Glutamatergic neuron (in vitro differentiated cells): ENCODE results near the gene GRIK4. TPM values are rescaled to one million over a fixed set of nuclear protein-coding genes. Genes with fewer than 3 reads are reported as not detected.

Experiments used
- DNase-seq: peaks from one replicate; pipeline ENCODE4 v3.0.0; 2022
- H3K27ac Mint-ChIP-seq: one replicate; pipeline ENCODE4 v1.8.0; 2020; ENCODE audit warnings: mild to moderate bottlenecking, mixed read lengths, inconsistent platforms; ENCODE audit not compliant: unreplicated experiment
- H3K27me3 Mint-ChIP-seq: one replicate; pipeline ENCODE4 v1.8.0; 2020; ENCODE audit warnings: mild to moderate bottlenecking, moderate library complexity, mixed read lengths, inconsistent platforms; ENCODE audit not compliant: unreplicated experiment
- H3K36me3 Mint-ChIP-seq: one replicate; pipeline ENCODE4 v1.8.0; 2020; ENCODE audit warnings: mild to moderate bottlenecking, mixed read lengths, inconsistent platforms; ENCODE audit not compliant: unreplicated experiment
- H3K4me1 Mint-ChIP-seq: one replicate; pipeline ENCODE4 v1.8.0; 2020; ENCODE audit warnings: mild to moderate bottlenecking, low read depth, mixed read lengths, inconsistent platforms; ENCODE audit not compliant: unreplicated experiment
- H3K4me3 Mint-ChIP-seq: one replicate; pipeline ENCODE4 v1.8.0; 2020; ENCODE audit warnings: mild to moderate bottlenecking, mixed read lengths, inconsistent platforms; ENCODE audit not compliant: unreplicated experiment
- H3K9me3 Mint-ChIP-seq: one replicate; pipeline ENCODE4 v1.8.0; 2020; ENCODE audit warnings: mild to moderate bottlenecking, moderate library complexity, mixed read lengths, inconsistent platforms; ENCODE audit not compliant: unreplicated experiment
- total RNA-seq: library from RNA; stranded (reverse); fragmentation: NEBNext Ultra II Directional; extraction: Animal tissue kit (Norgen Biotek cat#: 25700); gene quantifications from one replicate; pipeline ENCODE4 v1.2.1, GENCODE V29; 2021; ENCODE audit not compliant: unreplicated experiment
- TF ChIP-seq, protein P1 (sequence below): fragments of 200-600 bp; sonication (generic); IDR thresholded peaks from one replicate; pipeline ENCODE4 v1.5.0; 2021; ENCODE audit not compliant: partially characterized antibody, unreplicated experiment

GRIK4 gene
- total RNA-seq, 1 donor from 2014 or later: 3.6 TPM

DNA sequence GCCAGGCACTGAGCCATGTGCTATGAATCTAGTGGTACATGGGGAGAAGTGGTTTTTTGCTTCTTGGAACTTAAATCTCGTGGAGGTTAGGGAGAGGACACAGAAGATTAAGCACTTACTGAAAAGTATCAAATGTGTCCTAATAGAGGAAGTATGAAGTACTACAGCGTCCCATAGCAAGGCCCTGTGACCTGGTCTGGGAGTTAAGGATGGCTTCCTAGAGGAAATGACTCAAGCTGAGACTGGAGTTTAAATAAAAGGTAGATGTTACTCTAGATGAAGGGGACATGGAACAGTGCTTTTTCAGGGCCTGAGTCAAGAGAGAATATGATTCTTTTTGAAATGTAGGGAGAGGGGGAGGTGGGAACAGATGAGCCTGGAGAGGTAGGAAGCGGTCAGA is 202.9 kb downstream of the GRIK4 start:
- Mint-ChIP-seq H3K27me3 (peaks cover 2% of the 10 kb centered on the region), H3K27ac (no peak overlapping the region), H3K4me1 (no peaks in the 10 kb centered on the region), H3K9me3 (peaks cover 2% of the 10 kb centered on the region), H3K36me3 (no peaks in the 10 kb centered on the region), H3K4me3 (no peak overlapping the region)
- TF ChIP-seq, protein P1, sequence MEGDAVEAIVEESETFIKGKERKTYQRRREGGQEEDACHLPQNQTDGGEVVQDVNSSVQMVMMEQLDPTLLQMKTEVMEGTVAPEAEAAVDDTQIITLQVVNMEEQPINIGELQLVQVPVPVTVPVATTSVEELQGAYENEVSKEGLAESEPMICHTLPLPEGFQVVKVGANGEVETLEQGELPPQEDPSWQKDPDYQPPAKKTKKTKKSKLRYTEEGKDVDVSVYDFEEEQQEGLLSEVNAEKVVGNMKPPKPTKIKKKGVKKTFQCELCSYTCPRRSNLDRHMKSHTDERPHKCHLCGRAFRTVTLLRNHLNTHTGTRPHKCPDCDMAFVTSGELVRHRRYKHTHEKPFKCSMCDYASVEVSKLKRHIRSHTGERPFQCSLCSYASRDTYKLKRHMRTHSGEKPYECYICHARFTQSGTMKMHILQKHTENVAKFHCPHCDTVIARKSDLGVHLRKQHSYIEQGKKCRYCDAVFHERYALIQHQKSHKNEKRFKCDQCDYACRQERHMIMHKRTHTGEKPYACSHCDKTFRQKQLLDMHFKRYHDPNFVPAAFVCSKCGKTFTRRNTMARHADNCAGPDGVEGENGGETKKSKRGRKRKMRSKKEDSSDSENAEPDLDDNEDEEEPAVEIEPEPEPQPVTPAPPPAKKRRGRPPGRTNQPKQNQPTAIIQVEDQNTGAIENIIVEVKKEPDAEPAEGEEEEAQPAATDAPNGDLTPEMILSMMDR: no peak
- DNase-seq: no peak

DNA sequence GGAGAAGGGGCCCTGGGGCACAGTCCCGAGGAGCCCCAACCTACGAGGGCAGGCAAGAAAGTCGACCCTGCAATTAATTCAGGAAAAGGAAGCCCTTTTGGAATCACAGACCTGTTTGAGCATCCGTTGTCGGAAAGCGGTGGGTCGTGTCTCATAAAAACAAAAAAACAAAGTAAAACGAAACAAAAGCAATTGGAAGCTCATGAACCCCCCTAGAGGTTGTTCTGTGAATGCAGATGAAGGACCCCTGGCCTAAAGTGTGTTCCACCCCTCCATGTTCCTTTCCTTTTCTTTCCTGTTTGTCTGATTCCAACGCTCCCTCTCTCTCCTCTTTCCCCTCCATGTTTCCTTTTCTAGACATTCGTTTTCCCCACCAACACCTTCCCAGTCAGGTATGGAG is 203.7 kb downstream of the GRIK4 start:
- H3K27ac Mint-ChIP-seq: no peak overlapping the region
- DNase-seq: no peak

DNA sequence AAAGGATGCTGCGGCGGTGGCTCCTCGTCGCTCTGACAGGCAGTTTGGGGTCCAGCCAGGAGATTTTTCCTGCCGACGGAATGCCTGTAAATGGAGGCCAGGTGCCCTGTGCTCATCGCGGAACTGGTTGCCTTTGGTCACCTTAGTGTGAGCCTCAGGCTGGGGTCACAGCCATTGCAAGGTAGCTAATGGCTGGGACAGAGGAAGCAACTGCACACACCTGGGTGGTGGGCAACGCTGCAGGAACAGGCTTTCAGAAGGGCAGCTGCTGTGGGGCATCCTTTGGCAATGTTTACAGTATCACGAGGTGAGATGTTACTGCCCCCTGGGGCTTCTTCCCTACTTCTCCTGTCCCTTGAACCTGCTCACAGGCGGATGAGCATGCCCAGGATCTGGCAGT is 205.5 kb downstream of the GRIK4 start:
- peaks cover 2% of the 10 kb centered on the region for H3K9me3 Mint-ChIP-seq
- no peak for DNase-seq
- no peaks in the 10 kb centered on the region for H3K4me1 Mint-ChIP-seq
- H3K27ac Mint-ChIP-seq: no peak overlapping the region
- H3K27me3 Mint-ChIP-seq: peaks cover 2% of the 10 kb centered on the region
- TF ChIP-seq, protein P1: no peak
- no peak overlapping the region for H3K4me3 Mint-ChIP-seq
- no peaks in the 10 kb centered on the region for H3K36me3 Mint-ChIP-seq

More for the DNA sequence above, 203.7 kb downstream of the GRIK4 start:
- no peaks in the 10 kb centered on the region for H3K36me3 Mint-ChIP-seq
- H3K4me3 Mint-ChIP-seq: no peak overlapping the region
- H3K4me1 Mint-ChIP-seq: no peaks in the 10 kb centered on the region
- H3K27me3 Mint-ChIP-seq: peaks cover 2% of the 10 kb centered on the region
- peaks cover 2% of the 10 kb centered on the region for H3K9me3 Mint-ChIP-seq
- TF ChIP-seq, protein P1: peak; percentile 60

DNA sequence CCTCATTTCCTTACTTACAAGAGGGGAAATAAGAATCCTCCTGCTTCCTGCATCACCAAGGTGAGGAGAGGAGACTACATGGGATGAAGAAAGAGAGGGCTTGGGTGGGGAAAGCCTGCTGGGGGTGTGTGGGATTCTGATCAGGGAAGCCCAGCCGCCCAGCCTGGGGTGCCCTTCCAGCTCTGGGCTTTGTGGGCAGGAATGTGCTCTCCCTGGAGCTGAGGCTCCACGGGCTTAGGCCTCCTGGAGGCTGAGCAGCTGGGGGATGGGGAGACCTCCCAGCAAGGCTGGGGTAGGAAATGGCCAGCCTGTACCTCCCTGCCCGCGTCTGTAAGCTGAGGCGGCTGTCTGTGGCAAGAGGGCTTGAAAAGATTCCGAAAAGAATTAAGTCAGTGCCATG is 206.1 kb downstream of the GRIK4 start:
- TF ChIP-seq, protein P1: no peak
- H3K9me3 Mint-ChIP-seq: peaks cover 2% of the 10 kb centered on the region
- no peak overlapping the region for H3K4me3 Mint-ChIP-seq
- no peaks in the 10 kb centered on the region for H3K4me1 Mint-ChIP-seq
- peaks cover 2% of the 10 kb centered on the region for H3K27me3 Mint-ChIP-seq
- no peaks in the 10 kb centered on the region for H3K36me3 Mint-ChIP-seq
- no peak overlapping the region for H3K27ac Mint-ChIP-seq
- DNase-seq: no peak

DNA sequence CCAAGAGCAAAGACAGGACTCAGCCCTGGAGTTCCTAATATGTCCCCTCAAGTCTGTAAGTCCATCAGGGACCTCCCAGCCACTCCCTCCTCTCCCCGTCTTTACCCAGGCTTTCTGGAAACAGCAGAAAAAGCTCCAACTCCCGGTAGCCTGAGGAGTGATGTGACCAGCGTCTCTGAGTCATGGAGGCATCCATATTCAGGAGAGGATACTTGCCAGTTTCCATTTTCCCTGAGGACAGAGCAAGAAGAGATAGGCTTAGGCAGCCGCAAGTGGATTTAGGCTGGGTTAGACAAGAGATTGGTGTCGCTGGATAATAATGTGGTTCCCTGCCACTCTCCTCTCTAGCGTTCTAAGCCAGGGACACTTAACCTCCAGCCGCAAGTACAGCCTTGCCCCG is 206.6 kb downstream of the GRIK4 start:
- Mint-ChIP-seq H3K4me3 (no peak overlapping the region), H3K9me3 (no peaks in the 10 kb centered on the region), H3K27me3 (no peaks in the 10 kb centered on the region), H3K27ac (no peak overlapping the region), H3K36me3 (no peaks in the 10 kb centered on the region), H3K4me1 (no peaks in the 10 kb centered on the region)
- TF ChIP-seq, protein P1: no peak
- DNase-seq: no peak
